SU-DHL-6 (cell line): ENCODE results near the gene MROH2A.

ENCODE experiments used
- H2AFZ ChIP-seq: fragments of 200-600 bp; sonication (generic); 2 replicates; pipeline ENCODE4 v1.6.1; 2014; ENCODE audit warnings: low read depth, mild to moderate bottlenecking, moderate library complexity, mixed read lengths, antibody characterized with exemption, low read length; ENCODE audit not compliant: severe bottlenecking
- H3F3A ChIP-seq: fragments of 200-600 bp; shearing (Covaris generic); 2 replicates; pipeline ENCODE4 v1.6.0; 2016; ENCODE audit warnings: antibody characterized with exemption, mild to moderate bottlenecking; ENCODE audit not compliant: insufficient read depth
- H3K27ac ChIP-seq: fragments of 200-600 bp; sonication (generic); 2 replicates; pipeline ENCODE4 v1.5.1; 2016; ENCODE audit warnings: low read depth, mild to moderate bottlenecking, low read length, moderate library complexity, mixed read lengths
- H3K27me3 ChIP-seq: fragments of 200-600 bp; sonication (generic), shearing (Covaris generic); 2 replicates; pipeline ENCODE4 v1.6.0; 2014; ENCODE audit warnings: mild to moderate bottlenecking, low read length
- H3K36me3 ChIP-seq: fragments of 200-600 bp; sonication (generic); 2 replicates; pipeline ENCODE4 v1.6.1; 2014; ENCODE audit warnings: mild to moderate bottlenecking, low read length, mixed read lengths
- H3K4me2 ChIP-seq: fragments of 300-600, 200-600 bp; shearing (Covaris generic), sonication (generic); 2 replicates; pipeline ENCODE4 v1.6.0; 2014; ENCODE audit warnings: low read length, low read depth, mild to moderate bottlenecking; ENCODE audit not compliant: poor library complexity, severe bottlenecking
- H3K4me3 ChIP-seq: fragments of 200-600 bp; sonication (generic); 2 replicates; pipeline ENCODE4 v1.5.1; 2014; ENCODE audit warnings: antibody characterized with exemption, low read length, mild to moderate bottlenecking, mixed read lengths; ENCODE audit not compliant: insufficient read depth, poor library complexity, severe bottlenecking
- H3K79me2 ChIP-seq: fragments of 200-600 bp; sonication (generic); 2 replicates; pipeline ENCODE4 v1.6.1; 2014; ENCODE audit warnings: mild to moderate bottlenecking, low read length, moderate library complexity; ENCODE audit not compliant: insufficient read depth
- H3K9ac ChIP-seq: fragments of 200-600 bp; sonication (generic); 2 replicates; pipeline ENCODE4 v1.7.0; 2014; ENCODE audit warnings: mild to moderate bottlenecking, low read length
- H3K9me2 ChIP-seq: fragments of 200-600 bp; sonication (generic); replicated peaks from 2 replicates; pipeline ENCODE4 v1.6.1; 2014; ENCODE audit warnings: low read length; ENCODE audit not compliant: insufficient read depth
- H3K9me3 ChIP-seq: fragments of 200-600 bp; sonication (generic); 2 replicates; pipeline ENCODE4 v1.6.1; 2014; ENCODE audit warnings: low read length, mixed read lengths; ENCODE audit not compliant: insufficient read depth
- H4K20me1 ChIP-seq: fragments of 200-600 bp; sonication (generic); 2 replicates; pipeline ENCODE4 v1.6.1; 2014; ENCODE audit warnings: low read depth, mild to moderate bottlenecking, antibody characterized with exemption, low read length, moderate library complexity, mixed read lengths
- EZH2phosphoT487 ChIP-seq: fragments of 200-600 bp; sonication (generic), shearing (Covaris generic); conservative IDR thresholded peaks from 2 replicates; pipeline ENCODE4 v1.6.1; 2018; ENCODE audit warnings: mild to moderate bottlenecking, antibody characterized with exemption, low read length, moderate library complexity, mixed read lengths
- TF ChIP-seq, protein P1 (sequence below): fragments of 200-600 bp; sonication (generic); IDR thresholded peaks from one replicate; pipeline ENCODE4 v1.5.1; 2017; ENCODE audit warnings: antibody characterized with exemption, mild to moderate bottlenecking, low read length, moderate library complexity; ENCODE audit not compliant: insufficient read depth, poor library complexity, severe bottlenecking

MROH2A gene

DNA sequence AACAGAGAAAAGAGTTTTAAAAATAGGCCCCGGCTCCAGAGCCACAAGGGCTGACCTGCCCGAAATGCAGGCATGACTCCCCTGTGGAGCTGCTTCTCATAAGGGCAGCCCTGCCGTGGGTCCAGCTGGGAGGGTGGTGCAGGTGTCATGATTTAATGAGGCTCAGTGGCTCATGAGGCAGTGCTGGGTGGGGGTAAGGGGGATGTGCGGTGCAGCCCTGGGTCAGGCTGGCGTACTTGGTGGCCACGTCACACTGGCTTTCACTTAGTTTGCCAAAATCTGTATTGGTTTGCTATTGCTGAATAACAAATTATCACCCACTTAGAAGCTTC lies 42.6 kb downstream of the MROH2A start:
- Histone ChIP-seq H3K9me3 (no peaks in the 10 kb centered on the region), H3K27ac (no peak overlapping the region), H3K36me3 (no peaks in the 10 kb centered on the region), H3F3A (no peaks in the 10 kb centered on the region), H4K20me1 (no peaks in the 10 kb centered on the region), H3K9ac (no peak overlapping the region), H3K79me2 (no peaks in the 10 kb centered on the region), H3K4me2 (no peak overlapping the region), H2AFZ (no peak overlapping the region), H3K27me3 (no peaks in the 10 kb centered on the region), H3K4me3 (no peak overlapping the region), H3K9me2 (no peaks in the 10 kb centered on the region)
- TF ChIP-seq EZH2phosphoT487 = no peak
- TF ChIP-seq, protein P1, sequence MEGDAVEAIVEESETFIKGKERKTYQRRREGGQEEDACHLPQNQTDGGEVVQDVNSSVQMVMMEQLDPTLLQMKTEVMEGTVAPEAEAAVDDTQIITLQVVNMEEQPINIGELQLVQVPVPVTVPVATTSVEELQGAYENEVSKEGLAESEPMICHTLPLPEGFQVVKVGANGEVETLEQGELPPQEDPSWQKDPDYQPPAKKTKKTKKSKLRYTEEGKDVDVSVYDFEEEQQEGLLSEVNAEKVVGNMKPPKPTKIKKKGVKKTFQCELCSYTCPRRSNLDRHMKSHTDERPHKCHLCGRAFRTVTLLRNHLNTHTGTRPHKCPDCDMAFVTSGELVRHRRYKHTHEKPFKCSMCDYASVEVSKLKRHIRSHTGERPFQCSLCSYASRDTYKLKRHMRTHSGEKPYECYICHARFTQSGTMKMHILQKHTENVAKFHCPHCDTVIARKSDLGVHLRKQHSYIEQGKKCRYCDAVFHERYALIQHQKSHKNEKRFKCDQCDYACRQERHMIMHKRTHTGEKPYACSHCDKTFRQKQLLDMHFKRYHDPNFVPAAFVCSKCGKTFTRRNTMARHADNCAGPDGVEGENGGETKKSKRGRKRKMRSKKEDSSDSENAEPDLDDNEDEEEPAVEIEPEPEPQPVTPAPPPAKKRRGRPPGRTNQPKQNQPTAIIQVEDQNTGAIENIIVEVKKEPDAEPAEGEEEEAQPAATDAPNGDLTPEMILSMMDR = no peak

DNA sequence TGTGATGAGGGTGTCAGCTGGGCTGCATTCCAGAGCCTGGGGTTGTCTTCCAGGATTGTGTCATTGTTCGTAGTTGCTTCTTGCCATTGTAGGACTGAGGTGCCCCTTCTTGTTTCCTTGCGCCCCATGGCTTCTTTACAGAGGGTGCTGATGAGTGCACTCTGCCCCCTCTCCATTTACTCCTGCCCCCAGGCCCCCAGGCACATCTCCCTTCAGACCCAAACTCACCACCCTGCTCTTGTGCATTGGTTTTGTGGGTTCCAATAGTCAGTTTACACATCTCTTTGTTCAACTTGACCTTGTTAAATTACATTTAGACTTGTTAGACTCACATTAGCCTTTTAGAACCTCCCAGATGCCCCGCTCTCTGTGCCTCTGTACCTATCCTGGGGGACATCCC lies 43.1 kb downstream of the MROH2A start:
- no peaks in the 10 kb centered on the region for H3K27me3 ChIP-seq
- TF ChIP-seq EZH2phosphoT487 = no peak
- H4K20me1 ChIP-seq = no peaks in the 10 kb centered on the region
- H3K79me2 ChIP-seq = no peaks in the 10 kb centered on the region
- H3K4me3 ChIP-seq = no peak overlapping the region
- no peak overlapping the region for H3K4me2 ChIP-seq
- no peak overlapping the region for H3K27ac ChIP-seq
- no peaks in the 10 kb centered on the region for H3F3A ChIP-seq
- H2AFZ ChIP-seq = no peak overlapping the region
- H3K9me3 ChIP-seq = no peaks in the 10 kb centered on the region
- no peak overlapping the region for H3K9ac ChIP-seq
- H3K36me3 ChIP-seq = no peaks in the 10 kb centered on the region
- H3K9me2 ChIP-seq = no peaks in the 10 kb centered on the region

DNA sequence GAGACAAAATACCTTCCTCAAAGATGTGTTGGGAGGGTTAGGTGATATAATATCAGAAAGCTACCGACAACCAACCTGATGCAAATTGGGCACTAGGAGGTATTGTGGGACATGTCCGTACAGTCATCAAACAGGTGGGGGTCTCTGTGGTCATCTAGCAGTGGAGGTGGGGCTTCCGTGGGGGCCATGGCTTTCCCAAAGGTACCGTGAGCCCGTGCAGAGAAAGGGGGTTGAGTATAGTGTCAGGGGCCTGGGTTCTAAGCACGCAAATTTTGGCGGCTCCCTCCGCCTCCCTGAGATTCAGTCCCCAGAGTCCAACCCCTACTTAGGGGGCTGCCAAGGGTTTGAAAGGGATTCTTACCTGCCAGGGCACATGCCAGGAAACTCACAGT lies 43.6 kb downstream of the MROH2A start:
- Histone ChIP-seq H4K20me1 (no peaks in the 10 kb centered on the region), H2AFZ (no peak overlapping the region), H3K27ac (no peak overlapping the region), H3K79me2 (no peaks in the 10 kb centered on the region), H3K9me3 (no peaks in the 10 kb centered on the region), H3K9ac (no peak overlapping the region), H3K9me2 (no peaks in the 10 kb centered on the region), H3K36me3 (no peaks in the 10 kb centered on the region), H3K4me3 (no peak overlapping the region), H3K27me3 (no peaks in the 10 kb centered on the region), H3K4me2 (no peak overlapping the region), H3F3A (no peaks in the 10 kb centered on the region)
- TF ChIP-seq, protein P1 = no peak
- TF ChIP-seq EZH2phosphoT487 = no peak

DNA sequence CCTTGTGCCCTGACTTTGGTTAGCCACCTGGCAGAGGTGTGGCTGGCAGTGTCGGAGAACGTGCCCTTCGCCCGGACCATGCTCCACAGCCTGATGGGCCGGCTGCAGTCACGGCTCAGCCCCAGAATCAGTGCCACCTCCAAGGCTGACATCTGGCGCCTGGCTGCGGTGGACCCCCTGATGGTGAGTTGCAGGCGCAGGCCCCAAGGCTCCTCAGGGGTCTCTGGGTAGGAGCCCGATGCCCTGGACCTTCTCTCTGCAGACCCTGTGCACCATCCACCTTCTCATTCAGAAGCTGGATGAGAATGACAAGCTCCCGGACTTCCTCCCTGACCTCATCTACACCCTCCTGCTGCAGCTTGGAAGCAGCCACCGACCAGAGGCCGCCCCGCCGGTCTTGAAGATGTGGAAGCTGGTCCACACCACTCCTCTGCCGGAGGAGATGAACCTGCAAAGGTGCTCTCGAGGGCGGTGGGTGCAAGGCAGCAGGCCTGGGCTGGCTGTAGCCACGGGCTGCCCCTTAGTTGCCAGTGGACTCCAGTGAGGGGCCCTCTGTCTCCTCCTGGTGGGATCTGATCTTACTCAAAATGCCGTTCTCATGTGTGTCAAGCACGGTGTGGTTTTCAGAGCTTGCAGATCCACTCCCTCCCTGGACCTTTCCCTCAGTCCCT lies 44.1 kb downstream of the MROH2A start:
- no peaks in the 10 kb centered on the region for H3K27me3 ChIP-seq
- no peak overlapping the region for H3K9ac ChIP-seq
- H3K27ac ChIP-seq = no peak overlapping the region
- no peak overlapping the region for H2AFZ ChIP-seq
- no peak overlapping the region for H3K4me3 ChIP-seq
- no peaks in the 10 kb centered on the region for H3K9me3 ChIP-seq
- H4K20me1 ChIP-seq = no peaks in the 10 kb centered on the region
- H3K4me2 ChIP-seq = no peak overlapping the region
- TF ChIP-seq EZH2phosphoT487 = no peak
- TF ChIP-seq, protein P1 = no peak
- H3K36me3 ChIP-seq = no peaks in the 10 kb centered on the region
- H3K79me2 ChIP-seq = no peaks in the 10 kb centered on the region
- no peaks in the 10 kb centered on the region for H3K9me2 ChIP-seq
- no peaks in the 10 kb centered on the region for H3F3A ChIP-seq
